IPS-NIHi7 (cell line): ENCODE measurements around the gene RNF217.
"Not testable (repeated sequence)": the region's sequence is repeated elsewhere in the genome, so short reads cannot be mapped to it uniquely, and the experiment has no call there.

Source experiments
- DNase-seq: peaks from one replicate; pipeline ENCODE4 v3.0.0; 2012; ENCODE audit warnings: mixed read lengths; ENCODE audit errors: extremely low spot score

Gene RNF217

GRCh38 chr6:124963416-124963785, 1.2 kb downstream of the RNF217 start:
- peak; percentile 31 for DNase-seq

DNA sequence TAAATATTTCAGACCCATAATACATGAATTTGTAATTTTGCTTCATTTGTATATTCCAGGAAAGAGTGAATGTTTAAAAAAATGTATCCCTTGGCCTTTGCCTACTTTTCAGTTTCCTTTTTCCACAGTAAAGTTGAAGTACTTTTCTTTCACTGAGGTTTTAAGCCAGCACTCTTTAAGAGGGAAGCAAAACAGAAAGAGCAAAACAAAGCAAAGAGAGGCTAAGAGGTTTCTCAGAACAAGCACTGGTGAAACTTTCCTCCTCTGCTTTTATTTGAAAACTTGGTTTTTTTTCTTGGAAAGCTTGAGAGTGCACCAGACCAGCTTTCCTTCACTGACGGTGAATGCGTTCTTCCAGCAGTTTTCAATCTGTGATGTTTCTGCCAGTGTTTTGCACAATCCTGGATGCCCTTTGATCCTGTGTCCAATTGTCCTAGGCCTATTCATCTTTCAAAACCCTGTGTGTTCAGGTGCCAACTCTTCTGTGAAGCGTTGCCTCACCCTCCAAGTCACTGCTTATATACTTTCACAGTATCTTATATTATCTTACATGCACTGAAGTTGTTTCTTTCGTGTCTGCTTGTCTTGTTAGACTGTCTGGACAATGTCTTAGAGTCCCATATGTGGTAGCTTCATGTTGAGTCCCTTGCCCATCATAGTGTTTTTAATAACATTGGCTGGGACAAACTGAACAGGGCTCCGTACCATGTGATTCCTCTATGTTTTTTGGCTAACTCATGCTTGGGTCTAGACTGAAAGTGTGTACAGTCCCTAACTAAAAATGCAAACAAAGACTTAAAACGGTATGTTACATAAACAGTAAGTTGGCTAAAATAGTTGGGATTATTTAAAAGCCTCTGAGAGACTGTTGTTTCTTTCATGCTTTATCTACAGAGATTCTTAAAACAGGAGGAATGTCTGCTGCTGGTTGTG, 1.9 kb downstream of the RNF217 start:
- DNase-seq = no peak

DNA sequence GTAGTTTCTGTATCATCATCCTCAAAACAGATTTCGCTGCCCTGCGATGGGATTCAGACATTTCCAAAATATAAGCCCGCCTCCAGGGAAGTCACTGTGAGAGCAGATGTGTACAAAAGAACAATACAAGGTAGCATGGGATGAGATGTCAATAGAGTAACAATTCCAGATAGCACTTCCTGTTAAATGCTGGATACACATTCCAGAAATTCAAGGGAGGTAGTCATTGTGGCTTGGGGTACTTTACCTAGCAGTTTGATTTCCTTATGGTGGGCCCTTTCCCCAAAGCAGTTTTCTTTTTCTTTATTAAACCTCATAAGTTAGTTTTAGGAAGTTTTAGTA, 2.5 kb downstream of the RNF217 start:
- no peak for DNase-seq

- DNase-seq = not testable (repeated sequence)
Measured at GRCh38 chr6:124965424-124965850, 3.2 kb downstream of the RNF217 start.

GRCh38 chr6:124967444-124967843, 5.2 kb downstream of the RNF217 start:
- no peak for DNase-seq

DNA sequence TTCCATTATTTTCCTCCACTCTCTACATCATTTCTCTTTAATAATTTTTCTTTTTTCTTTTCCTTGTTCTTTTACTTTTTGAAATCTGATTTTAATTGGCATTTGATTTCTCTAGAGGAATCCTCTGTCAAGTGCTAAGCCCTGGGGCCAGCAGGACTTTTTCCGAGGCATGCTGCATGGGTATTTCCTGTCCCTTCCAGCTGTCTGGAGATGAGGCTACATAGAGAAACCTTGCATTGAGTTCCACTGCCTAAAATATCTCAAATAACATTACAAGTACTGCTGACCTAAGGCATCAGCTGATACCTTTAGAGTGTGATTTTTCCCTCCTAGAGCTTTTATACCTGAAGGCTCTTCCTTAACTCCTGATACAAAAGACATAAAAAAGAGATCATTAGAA, 6.2 kb downstream of the RNF217 start:
- DNase-seq = no peak

DNA sequence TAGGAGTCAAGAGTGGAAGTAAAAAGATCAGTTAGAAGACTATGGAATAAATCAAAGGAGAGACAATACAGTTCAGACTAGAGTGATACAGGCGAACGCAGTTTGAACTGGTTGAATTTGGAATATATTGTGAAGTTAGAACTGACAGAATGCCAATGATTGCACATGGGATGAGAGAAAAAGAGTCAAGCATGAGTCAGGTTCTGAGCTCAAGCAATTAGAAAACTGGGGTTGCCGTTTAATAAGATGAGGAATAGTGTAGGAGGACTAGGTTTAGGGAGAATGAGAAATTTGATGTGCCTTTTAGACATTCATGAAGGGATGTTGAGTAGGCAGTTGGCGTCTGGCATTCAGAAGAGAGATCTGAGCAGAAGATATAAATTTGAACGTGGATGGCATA, 8.0 kb downstream of the RNF217 start:
- no peak for DNase-seq

DNA sequence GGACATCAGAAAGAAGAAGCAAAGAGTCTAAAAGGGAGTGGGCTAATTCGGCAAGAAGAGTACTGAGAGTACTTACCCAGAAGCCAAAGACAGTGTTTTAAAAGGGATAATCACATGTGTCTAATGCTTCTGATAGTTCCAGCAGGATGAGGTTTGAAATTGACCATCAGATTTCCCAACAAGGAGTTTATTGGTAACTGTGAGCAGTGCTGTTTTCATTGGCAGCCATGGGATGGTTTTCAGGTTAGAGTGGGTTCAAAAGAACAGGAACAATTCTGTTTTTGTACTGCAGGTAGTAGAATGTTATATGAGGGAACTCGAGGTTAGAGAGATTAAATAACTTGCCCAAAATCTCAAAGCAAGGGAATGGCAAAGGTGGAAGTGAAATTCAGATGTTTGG, 8.5 kb downstream of the RNF217 start:
- DNase-seq = no peak

- no peak for DNase-seq
Measured at GRCh38 chr6:124973780-124974179, 11.5 kb downstream of the RNF217 start.

GRCh38 chr6:124974771-124975377, 12.6 kb downstream of the RNF217 start:
- no peak for DNase-seq

DNA sequence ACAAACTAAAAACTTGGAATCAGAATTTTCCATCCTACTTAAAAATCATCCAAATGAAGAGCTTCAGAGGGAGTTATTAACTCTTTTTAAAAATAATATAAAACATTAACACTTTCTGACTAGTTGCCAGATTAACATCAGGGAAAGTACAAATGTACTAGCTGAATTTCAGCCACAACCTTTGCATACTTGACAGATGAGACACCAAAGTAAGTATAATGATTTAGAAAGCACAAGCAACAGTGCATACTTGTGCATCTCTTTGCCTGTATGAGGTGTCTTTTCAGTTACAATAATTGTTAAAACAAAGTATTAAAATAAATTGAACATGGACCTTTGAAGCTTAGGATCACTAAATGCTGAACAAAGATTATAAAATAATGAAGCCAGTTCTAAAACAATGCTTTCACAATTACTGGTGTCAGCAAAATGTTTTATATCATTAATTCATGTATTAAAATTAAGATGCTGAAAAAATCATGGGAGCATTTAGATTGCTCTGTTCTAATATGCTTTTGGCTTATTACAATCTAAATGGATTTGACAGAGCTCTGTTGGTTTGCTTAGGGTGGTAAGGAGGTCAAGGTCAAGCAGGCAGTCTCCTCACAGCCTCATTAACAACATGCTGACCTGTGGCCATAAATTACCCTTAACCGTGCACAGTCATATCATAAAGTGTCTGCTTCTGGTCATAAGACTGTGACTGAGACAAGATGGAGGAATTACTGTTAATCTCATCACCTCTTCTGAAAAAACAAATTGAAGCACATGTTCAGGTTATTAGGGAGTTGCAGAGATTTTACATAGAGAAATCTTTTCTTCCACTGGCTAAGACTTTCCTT, 15.1 kb downstream of the RNF217 start:
- DNase-seq = no peak

GRCh38 chr6:124978451-124979293, 16.4 kb downstream of the RNF217 start:
- no peak for DNase-seq

GRCh38 chr6:124979294-124979678, 17.0 kb downstream of the RNF217 start:
- no peak for DNase-seq

DNA sequence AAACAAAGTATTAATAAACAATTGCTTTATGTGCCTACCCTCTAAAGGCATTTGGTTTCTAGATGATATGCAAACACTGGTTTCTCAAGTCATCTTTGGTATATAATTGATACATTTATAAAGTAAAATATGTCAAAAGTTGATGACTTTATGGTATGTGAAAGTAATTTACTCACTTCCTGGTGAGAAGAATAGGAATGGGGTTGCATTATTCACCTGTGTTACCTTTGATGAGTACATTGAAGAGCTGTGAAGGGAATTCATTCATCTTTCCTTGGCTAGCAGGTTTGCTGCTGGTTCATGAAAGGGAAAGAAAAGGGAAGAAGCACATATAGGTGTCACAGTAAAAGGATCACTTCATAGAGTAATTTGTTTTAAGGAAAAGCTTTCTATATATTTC, 20.4 kb downstream of the RNF217 start:
- no peak for DNase-seq

- DNase-seq = no peak
Measured at GRCh38 chr6:124983383-124984083, 21.3 kb downstream of the RNF217 start.

- DNase-seq = no peak
Measured at GRCh38 chr6:124984668-124985338, 22.6 kb downstream of the RNF217 start.

DNA sequence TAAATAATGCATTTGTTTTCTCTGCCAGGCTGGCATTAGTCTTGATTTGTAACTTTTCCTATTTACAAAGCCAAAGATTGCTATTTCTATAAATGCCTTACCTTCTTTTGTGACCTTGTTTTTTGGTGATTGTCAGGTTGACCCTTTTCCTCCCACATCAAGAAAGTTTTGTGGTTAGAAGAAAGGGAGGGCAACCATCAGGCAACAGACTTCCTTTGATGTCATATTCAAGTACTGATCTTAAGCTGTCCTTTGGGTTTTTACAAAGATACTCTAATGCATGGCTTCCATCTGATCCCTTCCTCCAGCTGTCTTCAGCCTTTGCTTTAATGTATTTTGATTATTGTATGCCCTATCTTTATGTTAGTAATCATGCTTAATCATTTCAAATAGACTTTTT, 23.9 kb downstream of the RNF217 start:
- no peak for DNase-seq

DNA sequence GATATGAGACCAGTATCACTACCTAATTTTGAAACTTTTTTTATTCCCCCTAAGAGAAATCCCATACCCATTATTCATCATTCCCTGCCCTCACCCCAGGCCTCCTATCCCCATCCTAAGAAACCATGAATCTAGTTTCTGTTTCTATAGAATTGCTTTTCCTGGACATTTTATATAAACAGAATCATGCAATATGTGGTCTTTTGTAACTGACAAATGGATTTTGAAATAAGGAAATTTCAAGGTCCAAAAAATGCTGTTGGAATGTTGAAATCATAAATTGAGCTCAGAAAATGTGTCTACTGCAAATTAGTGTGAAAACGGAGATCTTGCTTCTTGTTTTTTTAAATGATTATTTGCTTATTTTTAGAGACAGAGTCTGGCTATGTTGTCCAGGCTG, 25.1 kb downstream of the RNF217 start:
- no peak for DNase-seq

- DNase-seq = no peak
Measured at GRCh38 chr6:124987999-124988591, 25.9 kb downstream of the RNF217 start.
